T47D (cell line): ENCODE results near the gene GXYLT2.

Experiments used
- DNase-seq, 2 experiments: peaks; one replicate each; pipeline versions ENCODE4 v3.0.0 to v3.0.0-alpha.2; 2011 to 2012; ENCODE audit warnings: low read depth in 1 of 2, low spot score in 1 of 2
- JUND ChIP-seq: IDR thresholded peaks from 2 replicates; pipeline ENCODE4 v1.6.1; 2012; ENCODE audit warnings: low read depth
- in situ Hi-C: cut with HindIII; loops from 2 replicates; pipeline ENCODE4 v1.10.0; 2016; ENCODE audit warnings: low sequenced_read_pairs, low pct_unique_long_range_greater_than_20kb

Gene GXYLT2

DNA sequence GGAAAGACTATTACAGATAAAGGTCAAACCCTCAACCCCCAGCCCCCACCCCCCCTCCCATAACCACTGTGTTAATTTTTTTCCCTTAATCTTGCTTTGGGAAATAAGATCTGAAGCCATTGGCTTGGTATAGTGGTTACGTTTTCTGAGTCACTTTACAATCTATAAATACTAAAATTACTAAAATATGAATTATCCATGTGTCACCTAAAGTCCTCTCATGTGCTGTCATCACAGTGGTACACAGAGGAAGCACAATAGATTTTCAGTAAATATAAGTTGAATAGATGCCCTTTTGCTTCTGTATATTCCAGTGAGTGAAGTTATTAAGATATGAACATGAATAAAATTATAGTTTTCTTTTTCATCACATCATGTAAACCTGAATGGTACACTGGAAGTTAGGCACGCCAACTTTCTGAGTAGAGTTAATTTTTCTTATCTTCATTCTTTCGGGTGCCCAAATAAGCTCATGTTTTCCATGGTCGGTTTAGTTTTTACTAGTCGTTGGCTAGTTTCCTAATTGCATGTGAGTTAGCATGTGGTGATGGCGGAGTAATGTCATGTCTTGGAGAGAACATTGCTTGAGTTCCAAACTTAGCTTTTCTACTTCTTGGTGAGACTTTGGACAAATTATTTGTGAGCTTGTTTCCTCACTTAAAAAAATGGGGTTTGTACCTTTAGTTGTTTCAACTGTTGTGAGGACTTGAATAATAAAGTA, 120.3 kb downstream of the GXYLT2 start:
- in situ Hi-C loops = no loop called here
- DNase-seq = no peak
- no peak for TF ChIP-seq JUND

- DNase-seq = no peak
- in situ Hi-C loops = no loop called here
- no peak for TF ChIP-seq JUND
These were observed 121.2 kb downstream of the GXYLT2 start for GRCh38 chr3:73009008-73009407.

DNA sequence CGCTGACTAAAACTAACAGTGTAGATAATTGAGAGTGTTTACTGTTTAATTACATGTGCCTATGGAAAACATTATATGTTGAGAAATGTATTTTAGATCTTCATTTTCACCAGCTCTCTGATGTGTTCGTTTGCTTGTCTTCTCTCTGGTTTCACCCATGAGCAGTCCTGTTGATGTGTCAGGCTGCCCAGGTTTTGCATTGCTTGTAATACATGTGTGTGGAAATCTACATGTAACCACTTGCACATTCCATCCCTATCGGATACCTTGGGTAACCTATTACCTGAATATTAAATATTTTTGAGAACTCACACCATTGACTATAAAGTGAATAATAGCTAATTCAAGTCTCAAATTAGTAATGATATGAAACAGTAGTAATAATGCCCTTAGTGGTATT, 121.9 kb downstream of the GXYLT2 start:
- TF ChIP-seq JUND = no peak
- in situ Hi-C loops = no loop called here

DNA sequence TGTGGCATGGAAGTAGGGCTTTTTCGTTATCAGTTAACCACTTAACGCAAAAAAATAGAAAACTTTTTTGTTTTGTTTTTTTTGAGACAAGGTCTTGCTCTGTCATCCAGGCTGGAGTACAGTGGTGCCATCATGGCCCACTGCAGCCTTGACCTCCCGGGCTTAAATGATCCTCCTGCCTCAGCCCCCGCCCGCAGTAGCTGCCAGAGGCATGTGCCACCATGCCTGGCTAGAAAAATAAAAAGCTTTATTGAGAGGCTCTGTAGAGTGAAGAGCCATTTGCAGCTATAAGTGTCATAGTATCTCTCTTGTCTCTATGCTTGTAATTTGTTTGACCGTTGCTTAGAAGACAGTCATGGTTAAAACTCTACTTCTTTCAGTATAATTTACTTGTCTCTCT, 122.3 kb downstream of the GXYLT2 start:
- DNase-seq = no peak
- in situ Hi-C loops = no loop called here
- no peak for TF ChIP-seq JUND

More for the DNA sequence above, 121.9 kb downstream of the GXYLT2 start:
- DNase-seq = no peak

DNA sequence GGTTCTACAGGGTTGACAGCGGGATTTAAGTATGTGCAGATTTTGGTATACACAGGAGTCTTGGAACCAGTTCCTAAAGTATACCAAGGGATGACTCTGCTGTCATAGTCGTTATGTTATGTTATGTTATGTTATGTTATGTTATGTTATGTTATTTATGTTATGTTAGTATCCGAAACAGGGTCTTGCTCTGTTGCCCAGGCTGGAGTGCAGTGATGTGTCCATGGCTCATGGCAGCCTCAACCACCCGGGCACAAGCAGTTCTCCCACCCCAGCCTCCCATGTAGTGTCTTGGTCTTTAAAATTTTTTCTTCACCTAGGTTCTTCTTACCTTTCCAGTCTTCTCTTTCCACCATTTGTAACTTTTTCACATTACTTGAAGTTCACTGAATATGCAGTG, 130.5 kb downstream of the GXYLT2 start:
- TF ChIP-seq JUND = no peak
- in situ Hi-C loops = no loop called here
- DNase-seq = no peak

DNA sequence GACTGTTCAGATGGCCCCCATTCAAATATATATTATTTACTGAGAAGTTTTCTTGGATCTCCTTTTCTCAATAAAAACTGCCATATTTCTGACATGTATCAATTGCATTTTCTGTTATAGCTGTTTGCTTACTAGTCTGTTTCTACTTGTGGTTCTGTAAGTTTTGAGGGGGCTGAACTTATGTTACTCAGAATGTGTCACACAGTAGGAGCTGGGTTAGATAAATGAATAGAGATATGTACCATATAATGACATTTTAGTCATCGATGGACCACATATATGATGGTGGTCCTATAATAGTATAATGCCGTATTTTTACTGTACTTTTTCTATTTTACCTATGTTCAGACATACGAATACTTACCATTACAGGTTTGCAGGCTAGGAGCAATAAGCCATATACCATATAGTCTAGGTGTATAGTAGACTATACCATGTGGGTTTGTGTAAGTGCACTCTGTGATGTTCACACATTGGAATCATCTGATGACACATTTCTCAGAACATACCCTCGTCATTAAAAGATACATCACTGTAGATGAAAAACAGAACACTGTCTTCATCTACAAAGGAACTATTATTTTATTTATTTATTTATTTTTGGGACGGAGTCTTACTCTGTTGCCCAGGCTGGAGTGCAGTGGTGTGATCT, 131.1 kb downstream of the GXYLT2 start:
- in situ Hi-C loops = no loop called here
- TF ChIP-seq JUND = no peak
- DNase-seq = no peak

GRCh38 chr3:73021301-73021835, 133.5 kb downstream of the GXYLT2 start:
- DNase-seq = no peak
- in situ Hi-C loops = no loop called here
- no peak for TF ChIP-seq JUND

GRCh38 chr3:73024836-73025235, 137.0 kb downstream of the GXYLT2 start:
- in situ Hi-C loops = no loop called here
- DNase-seq = peak in 1 of 2 experiments; percentile 55
- TF ChIP-seq JUND = no peak

GRCh38 chr3:73026111-73026759, 138.4 kb downstream of the GXYLT2 start:
- in situ Hi-C loops = no loop called here
- TF ChIP-seq JUND = no peak
- DNase-seq = no peak
